ENCODE measurements around the gene SPTBN2.

DNA sequence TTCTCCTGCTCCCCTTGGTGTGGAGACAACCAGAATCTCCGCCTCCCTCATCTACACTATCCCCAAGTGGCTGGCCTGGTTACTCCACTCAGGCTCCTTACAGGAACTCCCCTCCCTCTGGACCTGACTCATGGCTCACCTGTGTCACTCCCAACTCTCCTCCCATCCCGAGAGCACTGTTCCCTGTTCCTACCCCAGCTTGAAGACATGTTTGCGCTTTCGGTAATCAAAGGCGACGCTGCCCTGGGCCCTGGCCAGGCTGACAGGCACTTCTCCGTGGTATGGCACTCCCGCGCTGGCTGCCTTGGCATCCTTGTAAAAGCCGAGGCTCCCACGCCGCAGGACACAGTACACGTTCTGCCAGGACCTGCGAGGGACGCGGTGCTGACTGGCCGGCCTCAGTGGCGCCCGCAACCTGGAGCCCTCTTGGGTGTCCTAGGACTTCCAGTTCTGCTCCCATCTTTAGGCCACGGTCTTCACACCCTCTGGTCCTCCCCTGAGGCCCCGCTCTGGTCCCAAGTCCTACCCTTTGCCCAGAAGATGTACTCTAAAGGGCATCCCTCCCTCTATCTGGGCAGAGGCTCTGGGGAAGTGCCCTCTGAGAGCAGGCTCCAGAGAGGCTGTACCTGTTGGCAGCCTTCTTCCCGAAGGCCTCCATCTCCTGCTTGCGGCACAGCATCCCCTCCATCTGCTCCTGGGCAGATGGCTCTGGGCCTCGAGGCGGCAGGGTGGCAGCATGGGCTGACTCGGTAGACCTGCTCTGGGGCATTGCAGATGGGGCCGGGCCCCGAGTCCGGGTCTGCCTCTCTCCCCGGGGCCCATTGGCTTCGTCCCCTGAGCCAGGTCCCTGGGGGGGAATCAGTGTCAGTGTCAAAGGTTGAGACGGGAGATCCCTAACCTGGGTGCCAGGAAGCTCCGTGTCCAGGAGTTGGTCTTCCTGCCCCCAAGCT lies 41.9 kb downstream of the SPTBN2 start:
- TF ChIP-seq POLR2A (IDR thresholded peaks at IDR 0.05; ENCODE audit: low read length) (no peak), GATA1 (IDR thresholded peaks at IDR 0.05; ENCODE audit: low read depth, low read length) (no peak)
